PC-9 (cell line): ENCODE measurements around the gene FAF1. TPM values are rescaled to one million over a fixed set of nuclear protein-coding genes. Genes with fewer than 3 reads are reported as not detected.
"Not testable (repeated sequence)": the region's sequence is repeated elsewhere in the genome, so short reads cannot be mapped to it uniquely, and the experiment has no call there.

Experiments
- Bru-seq: library from RNA; stranded (reverse); fragments of 400-500 nt; gene quantifications from one replicate; lab custom pipeline; 2021; lab: Mats Ljungman, UMichigan
- BruChase-seq, 2 experiments: library from RNA; stranded (reverse); fragments of 400-500 nt; gene quantifications; one replicate each; lab custom pipeline; 2021; lab: Mats Ljungman, UMichigan
- BruUV-seq: library from RNA; stranded (reverse); fragments of 400-500 nt; replicated peaks from 2 replicates; lab custom pipeline; 2021; lab: Mats Ljungman, UMichigan
- CTCF ChIA-PET: fragments of 300-600 bp; sonication (Branson Sonifier 250); formaldehyde crosslinking; loops from one replicate; lab custom pipeline; 2022; ENCODE audit warnings: antibody characterized with exemption; lab: Charles Lee
- POLR2A ChIA-PET: fragments of 300-600 bp; sonication (Branson Sonifier 250); formaldehyde crosslinking; loops from one replicate; lab custom pipeline; 2022; ENCODE audit warnings: antibody characterized with exemption; ENCODE audit not compliant: unreplicated experiment; lab: Charles Lee
- DNase-seq, 2 experiments: peaks; one replicate each; pipeline versions ENCODE4 v3.0.0 to v3.0.0-alpha.2; 2015 to 2022; ENCODE audit warnings: mixed read lengths in 1 of 2
- H2AFZ ChIP-seq: fragments of 200-600 bp; sonication (generic); 2 replicates; pipeline ENCODE4 v1.8.1; 2017; ENCODE audit warnings: antibody characterized with exemption
- H3F3A ChIP-seq: fragments of 200-600 bp; sonication (generic); 2 replicates; pipeline ENCODE4 v1.8.1; 2017; ENCODE audit warnings: antibody characterized with exemption, mild to moderate bottlenecking, low read depth; ENCODE audit not compliant: insufficient read depth
- H3K27ac ChIP-seq: fragments of 200-600 bp; sonication (generic); 2 replicates; pipeline ENCODE4 v1.6.1; 2016; ENCODE audit warnings: mixed run types
- H3K27me3 ChIP-seq: fragments of 200-600 bp; sonication (generic); 2 replicates; pipeline ENCODE4 v1.6.1; 2016; ENCODE audit warnings: low read depth, mixed run types; ENCODE audit not compliant: insufficient read depth
- H3K36me3 ChIP-seq: fragments of 200-600 bp; sonication (generic); 2 replicates; pipeline ENCODE4 v1.6.1; 2016; ENCODE audit warnings: low read depth, mixed run types
- H3K4me1 ChIP-seq: fragments of 200-600 bp; sonication (generic); replicated peaks from 2 replicates; pipeline ENCODE4 v1.6.1; 2016; ENCODE audit warnings: mixed run types; ENCODE audit not compliant: insufficient read depth
- H3K4me2 ChIP-seq: fragments of 200-600 bp; sonication (generic); 2 replicates; pipeline ENCODE4 v1.6.1; 2017; ENCODE audit warnings: mixed run types
- H3K4me3 ChIP-seq: fragments of 200-600 bp; sonication (generic); 2 replicates; pipeline ENCODE4 v1.6.1; 2016; ENCODE audit warnings: mixed run types
- H3K79me2 ChIP-seq: fragments of 200-600 bp; sonication (generic); 2 replicates; pipeline ENCODE4 v1.6.1; 2017; ENCODE audit warnings: low read depth, mixed run types
- H3K9me2 ChIP-seq: fragments of 200-600 bp; sonication (generic); 2 replicates; pipeline ENCODE4 v1.8.1; 2017; ENCODE audit warnings: mild to moderate bottlenecking; ENCODE audit not compliant: insufficient read depth
- H3K9me3 ChIP-seq: fragments of 200-600 bp; sonication (generic); 2 replicates; pipeline ENCODE4 v1.8.1; 2016; ENCODE audit warnings: low read depth; ENCODE audit not compliant: insufficient read depth
- H4K20me1 ChIP-seq: fragments of 200-600 bp; sonication (generic); 2 replicates; pipeline ENCODE4 v1.8.1; 2017; ENCODE audit not compliant: insufficient read depth
- EZH2 ChIP-seq: fragments of 200-600 bp; sonication (generic); IDR thresholded peaks from 2 replicates; pipeline ENCODE4 v1.8.0; 2017; ENCODE audit warnings: antibody characterized with exemption, low read depth
- intact Hi-C: fragments of 100-400 bp; cut with micrococcal nuclease; formaldehyde crosslinking; loops from one replicate; pipeline ENCODE4 v1.10.0; 2022; ENCODE audit not compliant: unreplicated experiment
- long read RNA-seq: library from polyadenylated mRNA; stranded (forward); transcript quantifications from one replicate; pipeline ENCODE4 v2.0.0, GENCODE V29; 2022
- total RNA-seq: library from RNA; stranded (reverse); gene quantifications from 2 replicates; pipeline ENCODE4 v1.2.3, GENCODE V29; 2021
- TF ChIP-seq, protein P1 (sequence below): fragments of 200-600 bp; sonication (generic); conservative IDR thresholded peaks from 2 replicates; pipeline ENCODE4 v1.6.1; 2017; ENCODE audit warnings: mixed run types, antibody characterized with exemption, mild to moderate bottlenecking, moderate library complexity

The FAF1 gene
- total RNA-seq, result 99.2 and 105 TPM in 2 replicates
- Bru-seq, nascent RNA, result percentile 90 among the genes with signal in this experiment
- percentile 71 among the genes with signal in this experiment for BruChase-seq, experiment 1, labeled RNA remaining after a 2-hour chase
- BruChase-seq, experiment 2, labeled RNA remaining after a 6-hour chase, result percentile 65 among the genes with signal in this experiment
- long read RNA-seq, full-length matches to known transcripts, result 164 of 188 reads
- long read RNA-seq, partial matches to known transcripts, result 8 of 188 reads
- long read RNA-seq, other reads (novel, unspliced or antisense), result 16 of 188 reads

DNA sequence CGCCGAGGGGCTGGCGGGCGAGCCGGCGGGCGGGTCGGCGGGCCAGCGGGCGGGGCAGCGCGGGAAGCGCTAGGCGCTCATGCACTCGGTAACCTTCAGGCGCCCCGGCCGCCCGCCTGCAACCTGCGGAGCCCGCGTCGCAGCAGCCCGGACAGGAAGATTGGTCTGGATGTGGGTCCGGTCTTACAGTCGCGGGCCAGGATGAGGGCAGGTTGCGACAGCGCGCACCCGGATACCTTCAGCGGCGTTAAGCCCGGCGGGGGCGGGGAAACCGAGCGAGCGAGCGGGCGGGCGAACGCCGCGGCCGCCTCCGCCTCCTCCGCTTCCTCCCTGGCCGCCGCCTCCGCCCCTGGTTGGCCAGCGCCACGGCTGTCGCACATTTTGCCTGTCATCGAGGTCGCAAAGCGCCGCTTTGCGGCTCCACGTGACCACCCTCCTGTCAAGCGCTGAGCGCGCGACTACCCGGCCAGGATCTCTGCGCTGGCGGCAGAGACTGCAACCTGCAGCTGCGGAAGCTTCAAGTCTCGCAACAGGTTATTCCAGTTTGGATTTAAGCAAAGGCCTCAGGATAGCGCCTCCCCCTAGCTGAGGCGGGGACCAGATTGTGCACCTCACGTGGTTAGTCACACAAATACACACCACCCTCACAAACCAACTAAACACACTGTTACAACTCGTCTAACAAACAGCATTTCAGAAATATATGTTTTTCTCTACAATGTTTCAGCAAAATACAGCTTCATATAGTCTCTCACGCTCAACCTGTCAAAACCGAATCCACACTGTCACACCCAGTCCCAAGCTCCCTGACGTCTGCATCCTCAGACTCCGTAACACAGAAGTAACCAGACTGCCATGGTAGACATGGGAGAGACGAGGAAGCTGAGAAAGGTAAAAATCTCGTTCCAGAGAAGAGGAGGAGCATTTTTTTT is at the start of gene FAF1:
FAF1 (minus strand) TSS at position 355 of the 932 bp plus-strand sequence. CDS start 456 bp downstream, outside the sequence.
- BruUV-seq, result TSS peak; percentile 85
- H3K4me3 ChIP-seq, result peak within 1 kb of the TSS; percentile 85
- no peaks in the 10 kb centered on the region for H3K9me2 ChIP-seq
- peaks cover 19% of the 10 kb centered on the region for H3F3A ChIP-seq
- H3K4me1 ChIP-seq, result peaks cover 23% of the 10 kb centered on the region
- peak; percentile 98 to 99 for DNase-seq
- intact Hi-C loops, result loop anchor here (1.0 to 2.0 kb wide), 2 partner anchors 8 to 229 kb away; no protein-coding TSS in a partner anchor
- TF ChIP-seq EZH2, result no peak
- TF ChIP-seq, protein P1, sequence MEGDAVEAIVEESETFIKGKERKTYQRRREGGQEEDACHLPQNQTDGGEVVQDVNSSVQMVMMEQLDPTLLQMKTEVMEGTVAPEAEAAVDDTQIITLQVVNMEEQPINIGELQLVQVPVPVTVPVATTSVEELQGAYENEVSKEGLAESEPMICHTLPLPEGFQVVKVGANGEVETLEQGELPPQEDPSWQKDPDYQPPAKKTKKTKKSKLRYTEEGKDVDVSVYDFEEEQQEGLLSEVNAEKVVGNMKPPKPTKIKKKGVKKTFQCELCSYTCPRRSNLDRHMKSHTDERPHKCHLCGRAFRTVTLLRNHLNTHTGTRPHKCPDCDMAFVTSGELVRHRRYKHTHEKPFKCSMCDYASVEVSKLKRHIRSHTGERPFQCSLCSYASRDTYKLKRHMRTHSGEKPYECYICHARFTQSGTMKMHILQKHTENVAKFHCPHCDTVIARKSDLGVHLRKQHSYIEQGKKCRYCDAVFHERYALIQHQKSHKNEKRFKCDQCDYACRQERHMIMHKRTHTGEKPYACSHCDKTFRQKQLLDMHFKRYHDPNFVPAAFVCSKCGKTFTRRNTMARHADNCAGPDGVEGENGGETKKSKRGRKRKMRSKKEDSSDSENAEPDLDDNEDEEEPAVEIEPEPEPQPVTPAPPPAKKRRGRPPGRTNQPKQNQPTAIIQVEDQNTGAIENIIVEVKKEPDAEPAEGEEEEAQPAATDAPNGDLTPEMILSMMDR, result peak; percentile 56
- peak within 1 kb of the TSS; percentile 95 for H2AFZ ChIP-seq
- CTCF ChIA-PET, result interaction anchor here (0.6 kb wide), 3 partner anchors 229 to 655 kb away, joined by 3 to 16 read pairs (median 3); no protein-coding TSS in a partner anchor
- H3K4me2 ChIP-seq, result peak within 1 kb of the TSS; percentile 99
- no peaks in the 10 kb centered on the region for H3K27me3 ChIP-seq
- H3K27ac ChIP-seq, result peak within 1 kb of the TSS; percentile 66
- H3K9me3 ChIP-seq, result no peaks in the 10 kb centered on the region
- peaks cover 44% of the 10 kb centered on the region for H3K79me2 ChIP-seq
- no peaks in the 10 kb centered on the region for H4K20me1 ChIP-seq
- POLR2A ChIA-PET, result no interaction called here
- H3K36me3 ChIP-seq, result 0 out of 2 replicates have a peak, but pooled peaks cover 7% of the 10 kb centered on the region

DNA sequence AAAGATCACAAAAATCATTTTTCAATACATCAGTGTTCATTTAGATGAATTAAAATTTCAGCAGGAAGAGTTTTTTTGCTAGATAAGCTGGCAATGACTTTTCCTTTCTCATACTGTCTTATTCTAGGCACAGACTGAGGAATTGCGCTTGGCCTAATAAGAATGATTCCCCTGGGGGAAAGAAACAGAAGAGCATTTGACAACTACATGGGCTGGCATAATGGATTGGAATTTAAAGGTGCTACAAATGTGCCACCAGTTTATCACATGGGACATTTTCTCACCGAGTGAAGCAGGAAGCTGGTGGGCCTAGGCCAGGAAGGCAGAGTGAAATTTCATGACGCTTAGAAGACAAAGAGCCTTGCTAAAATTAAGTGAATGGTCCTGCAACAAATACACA is 49.3 kb upstream of the FAF1 start:
- H3K9me3 ChIP-seq, result no peaks in the 10 kb centered on the region
- CTCF ChIA-PET, result no interaction called here
- POLR2A ChIA-PET, result no interaction called here
- H2AFZ ChIP-seq, result no peak overlapping the region
- TF ChIP-seq, protein P1, result no peak
- TF ChIP-seq EZH2, result no peak
- no peaks in the 10 kb centered on the region for H3K36me3 ChIP-seq
- no peaks in the 10 kb centered on the region for H3K27me3 ChIP-seq
- no peaks in the 10 kb centered on the region for H3K4me1 ChIP-seq
- H3K4me3 ChIP-seq, result no peak overlapping the region
- intact Hi-C loops, result no loop called here
- no peak overlapping the region for H3K27ac ChIP-seq
- no peaks in the 10 kb centered on the region for H3F3A ChIP-seq
- H3K9me2 ChIP-seq, result no peaks in the 10 kb centered on the region
- H4K20me1 ChIP-seq, result no peaks in the 10 kb centered on the region
- no peak overlapping the region for H3K4me2 ChIP-seq
- BruUV-seq, result no TSS peak
- DNase-seq, result no peak
- H3K79me2 ChIP-seq, result no peaks in the 10 kb centered on the region

DNA sequence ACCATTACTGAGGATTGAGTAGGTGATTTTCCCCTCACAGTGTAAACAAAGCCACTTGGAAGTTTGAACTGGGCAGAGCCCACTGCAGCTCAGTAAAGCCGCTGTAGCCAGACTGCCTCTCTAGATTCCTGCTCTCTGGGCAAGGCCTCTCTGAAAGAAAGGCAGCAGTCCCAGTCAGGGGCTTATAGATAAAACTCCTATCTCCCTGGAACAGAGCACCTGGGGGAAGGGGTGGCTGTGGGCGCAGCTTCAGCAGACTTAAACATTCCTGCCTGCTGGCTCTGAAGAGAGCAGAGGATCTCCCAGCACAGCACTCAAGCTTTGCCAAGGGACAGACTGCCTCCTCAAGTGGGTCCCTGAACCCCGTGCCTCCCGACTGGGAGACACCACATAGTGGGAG is 45.5 kb upstream of the FAF1 start:
- H3K36me3 ChIP-seq, H3K27me3 ChIP-seq, H3K79me2 ChIP-seq, CTCF ChIA-PET, H3K9me3 ChIP-seq, H3K27ac ChIP-seq, intact Hi-C loops, H3K4me3 ChIP-seq, H4K20me1 ChIP-seq, H3F3A ChIP-seq, H3K4me2 ChIP-seq, BruUV-seq, H3K4me1 ChIP-seq, H3K9me2 ChIP-seq, DNase-seq, POLR2A ChIA-PET, H2AFZ ChIP-seq: not testable (repeated sequence)
